Measurements from ENCODE around the gene MSANTD1.
A peak's percentile ranks its signal among the peaks of the same experiment; 100 is the strongest.

The MSANTD1 gene

DNA sequence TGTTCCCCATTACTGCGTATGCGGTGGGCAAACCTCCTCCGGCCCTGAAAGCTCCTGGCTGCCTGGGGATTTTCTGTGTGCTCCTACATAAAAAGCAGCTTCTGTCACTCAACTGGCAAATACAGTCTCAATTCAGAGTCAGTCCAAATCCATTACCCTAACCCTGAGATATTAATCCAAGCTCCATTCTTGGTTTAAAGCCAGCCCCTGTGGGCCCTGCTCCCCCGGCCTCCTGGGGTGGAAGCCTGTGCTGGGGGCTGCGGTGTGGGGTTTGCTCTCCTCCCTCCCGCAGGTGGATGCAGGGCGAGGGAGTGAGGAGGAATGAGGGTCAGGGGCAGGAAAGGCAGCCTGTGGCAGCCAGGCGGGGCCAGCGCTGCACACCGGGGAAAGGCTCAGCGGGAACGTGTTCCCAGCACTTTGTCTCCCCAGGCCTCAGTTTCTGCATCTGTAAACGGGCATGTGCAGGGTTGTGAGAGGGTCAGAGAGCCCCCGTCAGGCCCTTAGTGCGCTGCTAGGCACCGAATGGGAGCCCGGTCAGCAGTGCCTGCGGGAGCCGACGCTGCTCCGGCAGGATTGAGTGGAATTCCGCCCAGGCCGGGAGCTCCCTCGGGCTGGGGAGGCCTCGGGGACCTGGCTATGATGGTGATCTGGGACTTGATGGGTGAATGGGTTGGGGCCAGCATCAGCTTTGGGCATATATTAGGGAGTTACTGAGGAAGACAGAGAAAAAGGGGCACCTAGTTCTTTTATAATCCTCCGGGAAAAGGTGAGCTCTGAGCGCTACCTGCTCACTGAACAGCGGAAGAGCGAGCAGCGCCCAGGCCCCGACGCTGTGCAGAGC, 37.6 kb downstream of the MSANTD1 start:
- H3K4me3 ChIP-seq (ENCODE audit: low read depth, low read length): no peak overlapping the region
- no peak for TF ChIP-seq CTCF (IDR thresholded peaks at IDR 0.05; ENCODE audit: insufficient read depth, low read depth, low read length, missing control alignments)
- peak; percentile 86 for DNase-seq (ENCODE audit: low read depth)

- no peak for TF ChIP-seq CTCF (IDR thresholded peaks at IDR 0.05; ENCODE audit: insufficient read depth, low read depth, low read length, missing control alignments)
- H3K4me3 ChIP-seq (ENCODE audit: low read depth, low read length): no peak overlapping the region
- no peak for DNase-seq (ENCODE audit: low read depth)
Observed at GRCh38 chr4:3287271-3287971, 38.5 kb downstream of the MSANTD1 start.

GRCh38 chr4:3287972-3288570, 39.1 kb downstream of the MSANTD1 start:
- DNase-seq (ENCODE audit: low read depth): no peak
- no peak overlapping the region for H3K4me3 ChIP-seq (ENCODE audit: low read depth, low read length)
- no peak for TF ChIP-seq CTCF (IDR thresholded peaks at IDR 0.05; ENCODE audit: insufficient read depth, low read depth, low read length, missing control alignments)

- no peak for TF ChIP-seq CTCF (IDR thresholded peaks at IDR 0.05; ENCODE audit: insufficient read depth, low read depth, low read length, missing control alignments)
- H3K4me3 ChIP-seq (ENCODE audit: low read depth, low read length): no peak overlapping the region
- no peak for DNase-seq (ENCODE audit: low read depth)
Observed at GRCh38 chr4:3288571-3289094, 39.7 kb downstream of the MSANTD1 start.

DNA sequence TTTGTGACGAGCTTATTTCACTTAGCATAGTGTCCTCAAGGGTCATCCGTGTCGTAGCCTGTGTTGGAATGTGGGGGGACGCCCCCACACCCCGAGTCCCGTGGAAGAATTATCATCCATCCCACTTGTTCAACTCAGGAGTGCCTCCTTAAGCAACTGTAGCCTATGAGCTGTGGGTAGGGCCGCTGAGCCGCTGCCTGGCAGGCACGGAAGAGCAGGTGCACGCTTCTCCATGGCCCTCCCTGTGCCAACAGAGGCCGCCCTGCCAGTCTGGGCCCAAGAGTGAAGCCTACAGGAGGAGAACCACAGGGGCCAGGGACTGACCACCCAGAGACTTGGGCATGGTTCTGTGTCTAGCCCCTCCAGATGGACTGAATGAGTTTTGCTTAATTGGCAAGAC, 41.5 kb downstream of the MSANTD1 start:
- no peak overlapping the region for H3K4me3 ChIP-seq (ENCODE audit: low read depth, low read length)
- DNase-seq (ENCODE audit: low read depth): no peak
- no peak for TF ChIP-seq CTCF (IDR thresholded peaks at IDR 0.05; ENCODE audit: insufficient read depth, low read depth, low read length, missing control alignments)

DNA sequence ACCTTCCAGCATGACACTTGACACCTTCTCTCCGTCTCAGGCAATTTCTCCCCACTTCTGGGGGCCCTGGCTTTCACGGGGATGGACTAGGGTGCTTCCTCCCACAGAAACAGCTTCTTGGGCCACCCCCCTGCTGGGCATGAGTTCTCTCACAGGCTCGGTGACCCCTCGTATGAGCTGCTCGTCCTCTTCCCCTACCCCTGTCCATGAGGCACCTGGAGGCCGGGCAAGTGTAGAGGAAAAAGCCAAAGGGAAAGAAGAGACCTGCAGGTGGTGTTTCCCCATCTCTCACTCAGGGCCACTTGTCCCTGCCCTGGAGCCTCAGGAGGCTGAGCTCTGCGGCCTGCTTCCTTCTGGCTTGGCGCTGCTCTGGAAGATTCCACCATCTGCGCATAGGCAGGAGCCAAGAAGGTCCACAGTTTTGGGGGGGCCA, 41.9 kb downstream of the MSANTD1 start:
- no peak for DNase-seq (ENCODE audit: low read depth)
- no peak for TF ChIP-seq CTCF (IDR thresholded peaks at IDR 0.05; ENCODE audit: insufficient read depth, low read depth, low read length, missing control alignments)
- H3K4me3 ChIP-seq (ENCODE audit: low read depth, low read length): no peak overlapping the region

Data from GM12865 (cell line).